SK-N-SH treated with all-trans-retinoic acid at 6 μM for 48 hours (cell line): ENCODE measurements around the gene LEO1.

Experiments
- ARNTL ChIP-seq: fragments of 450-650 bp; formaldehyde crosslinking; IDR thresholded peaks from 2 replicates; pipeline ENCODE4 v1.5.0; 2020; ENCODE audit warnings: low read depth, mild to moderate bottlenecking, moderate library complexity, borderline replicate concordance
- CREB5 ChIP-seq: fragments of 250-450 bp; sonication (Bioruptor Pico); IDR thresholded peaks from 2 replicates; pipeline ENCODE4 v1.5.1; 2020; ENCODE audit warnings: low read depth, mild to moderate bottlenecking, moderate library complexity
- POU6F1 ChIP-seq: fragments of 250-450 bp; sonication (Bioruptor Pico); IDR thresholded peaks from 2 replicates; pipeline ENCODE4 v1.8.0; 2021; ENCODE audit warnings: low read depth, mild to moderate bottlenecking, moderate library complexity, borderline replicate concordance
- ZC3H10 ChIP-seq: fragments of 250-450 bp; sonication (Bioruptor Pico); IDR thresholded peaks from 2 replicates; pipeline ENCODE4 v1.5.1; 2021; ENCODE audit warnings: mild to moderate bottlenecking, moderate library complexity
- ZNF565 ChIP-seq: fragments of 450-650 bp; formaldehyde crosslinking; conservative IDR thresholded peaks from 2 replicates; pipeline ENCODE4 v1.5.0; 2020; ENCODE audit warnings: low read depth, mild to moderate bottlenecking, moderate library complexity
- TF ChIP-seq, protein P1 (sequence below): fragments of 250-450 bp; sonication (Bioruptor Pico); IDR thresholded peaks from 2 replicates; pipeline ENCODE4 v1.5.1; 2021; ENCODE audit warnings: mild to moderate bottlenecking, moderate library complexity
- TF ChIP-seq, protein P2 (sequence below): fragments of 250-450 bp; sonication (Bioruptor Pico); IDR thresholded peaks from 2 replicates; pipeline ENCODE4 v1.8.0; 2020; ENCODE audit warnings: mild to moderate bottlenecking, moderate library complexity, borderline replicate concordance

DNA sequence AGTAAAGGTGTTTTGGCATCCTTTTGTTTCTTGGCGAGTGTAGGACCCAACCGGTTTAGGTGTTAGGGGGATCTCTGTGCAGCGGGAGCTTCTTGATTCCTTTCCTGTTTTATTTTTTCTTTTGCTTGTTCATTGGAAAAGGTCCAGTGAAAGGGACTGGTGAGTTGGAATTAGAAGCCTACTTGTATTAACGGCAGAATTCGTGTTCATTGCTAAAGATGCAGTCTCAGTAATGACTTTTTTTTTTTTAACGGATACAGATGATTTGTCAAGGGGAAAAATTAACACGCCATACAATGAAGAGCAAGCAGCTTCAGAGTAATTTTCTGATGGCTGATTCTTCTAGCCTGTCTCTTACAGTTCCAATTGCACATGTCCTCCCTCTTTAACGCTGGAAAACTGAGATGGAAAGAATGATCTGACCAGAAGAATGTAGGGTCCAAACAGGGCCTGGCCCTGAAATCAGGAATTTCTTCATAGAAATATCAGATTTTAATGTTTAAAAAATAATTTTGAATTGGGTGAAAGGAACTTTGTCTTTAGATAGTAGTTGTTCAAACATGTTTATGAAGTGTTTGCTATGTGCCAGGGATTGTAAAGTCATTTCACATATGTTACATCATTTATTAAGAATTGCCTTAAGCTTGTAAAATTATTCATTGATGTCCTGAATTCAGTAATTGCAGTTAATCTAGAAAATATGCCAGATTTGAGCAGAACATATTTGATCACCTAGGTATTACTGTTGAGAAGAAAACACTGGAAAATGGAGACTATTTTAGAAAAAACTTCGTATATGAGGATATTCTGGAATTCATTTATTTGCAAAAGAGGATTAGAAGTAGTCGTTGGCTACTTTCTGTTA lies 48.9 kb upstream of the LEO1 start:
- TF ChIP-seq POU6F1 (no peak), CREB5 (CRISPR knock-in tag) (no peak), ZNF565 (CRISPR knock-in tag) (no peak), ZC3H10 (CRISPR knock-in tag) (no peak), ARNTL (CRISPR knock-in tag) (no peak)
- TF ChIP-seq, protein P1, sequence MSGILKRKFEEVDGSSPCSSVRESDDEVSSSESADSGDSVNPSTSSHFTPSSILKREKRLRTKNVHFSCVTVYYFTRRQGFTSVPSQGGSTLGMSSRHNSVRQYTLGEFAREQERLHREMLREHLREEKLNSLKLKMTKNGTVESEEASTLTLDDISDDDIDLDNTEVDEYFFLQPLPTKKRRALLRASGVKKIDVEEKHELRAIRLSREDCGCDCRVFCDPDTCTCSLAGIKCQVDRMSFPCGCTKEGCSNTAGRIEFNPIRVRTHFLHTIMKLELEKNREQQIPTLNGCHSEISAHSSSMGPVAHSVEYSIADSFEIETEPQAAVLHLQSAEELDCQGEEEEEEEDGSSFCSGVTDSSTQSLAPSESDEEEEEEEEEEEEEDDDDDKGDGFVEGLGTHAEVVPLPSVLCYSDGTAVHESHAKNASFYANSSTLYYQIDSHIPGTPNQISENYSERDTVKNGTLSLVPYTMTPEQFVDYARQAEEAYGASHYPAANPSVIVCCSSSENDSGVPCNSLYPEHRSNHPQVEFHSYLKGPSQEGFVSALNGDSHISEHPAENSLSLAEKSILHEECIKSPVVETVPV (CRISPR knock-in tag), result no peak
- TF ChIP-seq, protein P2, sequence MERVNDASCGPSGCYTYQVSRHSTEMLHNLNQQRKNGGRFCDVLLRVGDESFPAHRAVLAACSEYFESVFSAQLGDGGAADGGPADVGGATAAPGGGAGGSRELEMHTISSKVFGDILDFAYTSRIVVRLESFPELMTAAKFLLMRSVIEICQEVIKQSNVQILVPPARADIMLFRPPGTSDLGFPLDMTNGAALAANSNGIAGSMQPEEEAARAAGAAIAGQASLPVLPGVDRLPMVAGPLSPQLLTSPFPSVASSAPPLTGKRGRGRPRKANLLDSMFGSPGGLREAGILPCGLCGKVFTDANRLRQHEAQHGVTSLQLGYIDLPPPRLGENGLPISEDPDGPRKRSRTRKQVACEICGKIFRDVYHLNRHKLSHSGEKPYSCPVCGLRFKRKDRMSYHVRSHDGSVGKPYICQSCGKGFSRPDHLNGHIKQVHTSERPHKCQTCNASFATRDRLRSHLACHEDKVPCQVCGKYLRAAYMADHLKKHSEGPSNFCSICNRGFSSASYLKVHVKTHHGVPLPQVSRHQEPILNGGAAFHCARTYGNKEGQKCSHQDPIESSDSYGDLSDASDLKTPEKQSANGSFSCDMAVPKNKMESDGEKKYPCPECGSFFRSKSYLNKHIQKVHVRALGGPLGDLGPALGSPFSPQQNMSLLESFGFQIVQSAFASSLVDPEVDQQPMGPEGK (CRISPR knock-in tag), result no peak
